Activated CD4-positive, alpha-beta memory T cell treated with anti-CD3 and anti-CD28 coated beads for 36 hours (primary cell): Measurements from ENCODE around the gene TWNK. TPM values are rescaled to one million over a fixed set of nuclear protein-coding genes. Genes with fewer than 3 reads are reported as not detected.

Source experiments
- microRNA-seq: library from miRNA; unstranded; fragments of <30 nt; microRNA quantifications from one replicate; pipeline ENCODE4 v1.2.0, GENCODE V29; 2022; ENCODE audit warnings: borderline number of aligned reads, borderline microRNAs expressed, borderline replicate concordance
- total RNA-seq, 2 experiments: library from RNA; stranded (reverse); gene quantifications; one replicate each; pipeline ENCODE4 v1.2.3, GENCODE V29; 2021

TWNK gene
- total RNA-seq, 2 experiments from 2014 or later: 12.8 to 14.0 TPM

Small RNAs within 50 kb of the gene (microRNA-seq; reads per million reads assigned to microRNA genes)
- not detected for gene MIR608

Other genes with a start within 250 kb of the TWNK start
- gene PAX2, start 242.0 kb upstream of the TWNK start, total RNA-seq: not detected
- gene SLF2, start 74.6 kb upstream of the TWNK start, total RNA-seq: 10 to 100 TPM; 33.9 to 35.9 TPM
- gene SEMA4G, start 18.0 kb upstream of the TWNK start, total RNA-seq: under 1 TPM; 0.58 to 0.74 TPM
- gene MRPL43, start within 50 bp of the TWNK start, total RNA-seq: 10 to 100 TPM; 47.0 to 50.1 TPM
- gene LZTS2, start 12.3 kb downstream of the TWNK start, total RNA-seq: 10 to 100 TPM; 12.0 to 12.5 TPM
- gene PDZD7, start 43.6 kb downstream of the TWNK start, total RNA-seq: under 1 TPM; 0.31 to 0.93 TPM
- 10 to 100 TPM; 40.4 to 41.9 TPM for gene SFXN3, start 43.7 kb downstream of the TWNK start, total RNA-seq
- gene KAZALD1, start 74.4 kb downstream of the TWNK start, total RNA-seq: 1 to 10 TPM in 1 of 2 experiments, under 1 TPM in 1; 0.58 to 1.3 TPM
- gene TLX1, start 143.8 kb downstream of the TWNK start, total RNA-seq: not detected
- gene LBX1, start 241.9 kb downstream of the TWNK start, total RNA-seq: not detected